GM21528 (cell line): Measurements from ENCODE around the gene TP53I3.
"Not testable (repeated sequence)": the region's sequence is repeated elsewhere in the genome, so short reads cannot be mapped to it uniquely, and the experiment has no call there.

Experiments used
- ATAC-seq: cut with Tn5 transposase; IDR thresholded peaks from one replicate; pipeline ENCODE4 v1.9.1; 2021; ENCODE audit warnings: mild to moderate bottlenecking, moderate library complexity; ENCODE audit not compliant: unreplicated experiment, low FRiP score

TP53I3 gene

DNA sequence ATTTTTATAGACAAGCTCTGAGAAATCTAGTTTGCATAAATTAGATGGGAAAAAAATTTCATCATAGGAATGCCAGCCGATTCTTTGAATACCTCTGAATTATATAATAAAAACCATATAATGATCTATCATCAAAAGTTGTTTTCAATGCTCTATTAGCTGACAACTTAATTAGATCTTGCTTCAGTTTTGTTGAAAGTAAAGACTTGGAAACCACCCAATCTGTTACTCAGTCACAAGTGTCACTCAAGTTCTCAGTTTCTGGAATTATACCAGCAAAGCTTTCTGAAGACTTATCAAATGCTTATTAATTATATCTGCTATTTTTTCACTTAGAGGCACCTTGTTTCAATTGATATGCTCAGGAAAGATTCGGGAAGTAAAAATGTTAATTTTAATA, 17.4 kb upstream of the TP53I3 start:
- ATAC-seq, result no peak

DNA sequence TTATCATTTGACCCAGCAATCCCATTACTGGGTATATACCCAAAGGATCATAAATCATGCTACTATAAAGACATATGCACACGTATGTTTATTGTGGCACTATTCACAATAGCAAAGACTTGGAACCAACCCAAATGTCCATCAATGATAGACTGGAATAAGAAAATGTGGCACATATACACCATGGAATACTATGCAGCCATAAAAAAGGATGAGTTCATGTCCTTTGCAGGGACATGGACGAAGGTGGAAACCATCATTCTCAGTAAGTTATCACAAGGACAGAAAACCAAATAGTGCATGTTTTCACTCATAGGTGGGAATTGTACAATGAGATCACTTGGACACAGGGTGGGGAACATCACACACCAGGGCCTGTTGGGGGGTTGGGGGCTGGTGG, 16.1 kb upstream of the TP53I3 start:
- ATAC-seq, result not testable (repeated sequence)

DNA sequence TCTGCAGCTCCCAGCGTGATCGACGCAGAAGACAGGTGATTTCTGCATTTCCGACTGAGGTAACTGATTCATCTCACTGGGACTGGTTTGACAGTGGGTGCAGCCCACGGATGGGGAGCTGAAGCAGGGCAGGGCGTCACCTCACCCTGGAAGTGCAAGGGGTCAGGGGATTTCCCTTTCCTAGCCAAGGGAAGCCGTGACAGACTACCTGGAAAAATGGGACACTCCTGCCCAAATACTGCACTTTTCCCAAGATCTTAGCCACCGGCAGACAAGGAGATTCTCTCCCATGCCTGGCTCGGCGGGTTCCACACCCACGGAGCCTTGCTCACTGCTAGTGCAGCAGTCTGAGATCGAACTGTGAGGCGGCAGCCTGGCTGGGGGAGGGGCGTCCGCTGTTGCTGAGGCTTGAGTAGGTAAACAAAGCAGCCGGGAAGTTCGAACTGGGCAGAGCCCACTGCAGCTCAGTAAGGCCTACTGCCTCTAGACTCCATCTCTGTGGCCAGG, 10.6 kb upstream of the TP53I3 start:
- ATAC-seq, result not testable (repeated sequence)

GRCh38 chr2:24093270-24093669, 8.6 kb upstream of the TP53I3 start:
- ATAC-seq, result not testable (repeated sequence)

- no peak for ATAC-seq
Observed at GRCh38 chr2:24088821-24089359, 4.3 kb upstream of the TP53I3 start.

GRCh38 chr2:24087032-24087431, 2.4 kb upstream of the TP53I3 start:
- ATAC-seq, result no peak

- ATAC-seq, result no peak
Observed at GRCh38 chr2:24086241-24086640, 1.6 kb upstream of the TP53I3 start.

DNA sequence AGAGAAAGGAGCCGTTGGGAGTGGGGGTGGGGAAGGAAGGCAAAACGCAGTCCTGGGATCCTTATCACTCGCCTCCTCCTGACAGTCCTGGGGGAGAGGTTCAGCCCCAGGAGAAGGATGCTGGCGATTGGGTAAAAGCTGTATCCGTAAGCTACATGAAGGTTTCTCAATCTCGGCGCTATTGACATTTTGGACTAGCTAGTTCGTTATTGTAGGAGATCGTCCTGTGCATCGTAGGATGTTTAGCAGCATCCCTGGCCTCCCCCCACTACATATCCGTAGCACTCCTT, 511 bp upstream of the TP53I3 start:
- no peak for ATAC-seq

- ATAC-seq, result peak; percentile 70
Observed at GRCh38 chr2:24083567-24084385, 858 bp downstream of the TP53I3 start.

DNA sequence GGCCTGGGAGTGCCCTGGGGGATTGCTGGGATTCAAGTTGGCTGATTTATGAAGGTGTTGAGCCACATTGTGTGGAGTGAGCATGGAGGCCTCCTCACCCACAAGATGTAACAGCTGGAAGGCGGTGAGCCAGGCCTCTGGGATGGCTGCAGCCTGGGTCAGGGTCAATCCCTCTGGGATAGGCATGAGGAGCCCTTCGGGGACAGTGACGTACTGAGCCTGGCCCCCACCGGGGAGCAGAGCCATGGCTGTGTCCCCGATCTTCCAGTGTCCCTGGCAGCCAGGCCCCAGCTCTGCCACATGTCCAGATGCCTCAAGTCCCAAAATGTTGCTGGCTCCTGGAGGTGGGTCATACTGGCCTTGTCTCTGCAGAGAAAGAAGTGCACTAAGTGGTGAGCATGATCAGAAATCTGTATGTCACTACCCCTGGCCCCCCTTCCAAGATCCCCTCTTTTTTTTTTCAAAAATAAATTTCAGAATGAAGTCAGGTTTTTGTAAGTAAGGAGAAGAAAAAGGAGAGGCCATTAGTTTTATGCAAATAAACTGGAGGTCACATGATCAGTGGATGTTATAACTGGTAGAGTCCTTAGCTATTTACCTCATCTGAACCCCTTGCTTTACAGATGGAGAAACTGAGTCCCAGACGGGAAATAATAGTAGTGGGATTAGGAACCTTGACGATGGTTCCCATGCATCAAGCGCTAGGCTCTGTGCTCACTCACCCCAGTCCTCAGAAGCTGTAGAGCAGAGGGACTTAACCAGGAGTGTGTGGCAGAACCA, 1.7 kb downstream of the TP53I3 start:
- no peak for ATAC-seq

- ATAC-seq, result no peak
Observed at GRCh38 chr2:24080701-24081100, 3.9 kb downstream of the TP53I3 start.

- no peak for ATAC-seq
Observed at GRCh38 chr2:24077879-24078278, 6.8 kb downstream of the TP53I3 start.

- ATAC-seq, result no peak
Observed at GRCh38 chr2:24077535-24077877, 7.1 kb downstream of the TP53I3 start.

GRCh38 chr2:24076849-24077534, 7.6 kb downstream of the TP53I3 start:
- peak; percentile 22 for ATAC-seq

DNA sequence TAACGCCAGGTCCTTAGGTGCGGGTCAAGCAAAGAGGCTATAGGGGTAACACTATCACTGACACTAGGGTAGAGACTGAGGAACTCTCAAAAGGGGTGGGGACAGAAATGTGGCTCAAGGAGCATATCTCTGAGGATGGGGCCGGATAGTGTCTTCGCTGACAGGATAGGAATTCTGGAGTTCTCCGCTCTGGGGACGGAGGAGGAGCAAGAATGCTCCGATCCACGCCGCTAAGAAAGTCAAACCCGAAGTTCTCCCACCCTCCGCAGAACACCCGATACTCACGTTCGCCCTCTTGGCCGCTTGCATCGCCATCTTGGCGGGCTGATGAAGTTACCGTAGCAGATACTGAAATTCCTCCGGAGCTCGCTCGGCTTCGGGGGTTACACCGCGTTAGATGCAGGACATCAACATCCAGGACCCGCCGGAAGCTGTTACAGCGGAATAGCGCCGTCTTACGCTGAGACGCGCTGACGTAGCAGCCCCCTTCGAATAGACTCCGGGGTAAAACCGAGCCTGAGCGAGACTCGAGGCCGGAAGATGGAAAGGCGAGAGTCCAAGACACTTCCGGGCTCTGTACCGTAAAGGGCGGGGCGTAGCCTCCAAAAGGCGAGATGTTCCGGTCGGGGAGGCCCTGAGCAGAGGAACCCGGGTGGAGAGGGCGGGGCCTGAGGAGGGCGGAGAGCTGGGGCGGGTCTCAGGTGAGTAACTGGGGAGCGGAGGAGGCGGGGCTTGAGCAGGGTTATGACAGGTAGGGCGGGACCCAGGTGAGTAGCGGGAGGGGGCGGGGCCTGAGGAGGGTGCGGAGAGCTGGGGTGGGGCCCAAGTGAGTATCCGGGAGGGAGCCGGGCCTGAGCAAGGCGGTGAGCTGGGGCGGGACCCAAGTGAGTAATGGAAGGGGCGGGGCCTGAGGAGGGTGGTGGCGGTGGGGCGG, 8.5 kb downstream of the TP53I3 start, which contains the start of gene SF3B6:
Gene SF3B6, minus strand, starts transcription at position 412 of the 934 bp plus-strand sequence. Its CDS starts 97 bp downstream, at position 315.
- peak; percentile 95 for ATAC-seq

DNA sequence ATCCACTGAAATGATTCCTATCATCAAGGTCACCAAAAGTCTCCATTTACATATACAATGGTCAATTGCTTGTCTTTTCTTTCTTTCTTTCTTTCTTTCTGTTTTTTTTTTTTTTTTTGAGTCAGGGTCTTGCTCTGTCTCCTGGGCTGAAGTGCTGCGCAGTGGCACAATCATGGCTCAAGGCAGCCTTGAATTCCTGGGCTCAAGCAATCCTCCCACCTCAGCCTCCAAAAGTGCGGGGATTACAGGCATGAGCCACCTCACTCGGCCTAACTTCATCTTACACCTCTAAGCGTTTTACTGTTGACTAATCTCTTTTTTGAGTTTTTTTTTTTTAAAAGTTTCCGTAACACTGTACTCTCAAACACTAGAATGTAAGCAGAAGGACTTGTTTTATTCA, 9.4 kb downstream of the TP53I3 start:
- no peak for ATAC-seq

GRCh38 chr2:24073816-24074215, 10.8 kb downstream of the TP53I3 start:
- no peak for ATAC-seq

- ATAC-seq, result no peak
Observed at GRCh38 chr2:24072259-24072658, 12.4 kb downstream of the TP53I3 start.

DNA sequence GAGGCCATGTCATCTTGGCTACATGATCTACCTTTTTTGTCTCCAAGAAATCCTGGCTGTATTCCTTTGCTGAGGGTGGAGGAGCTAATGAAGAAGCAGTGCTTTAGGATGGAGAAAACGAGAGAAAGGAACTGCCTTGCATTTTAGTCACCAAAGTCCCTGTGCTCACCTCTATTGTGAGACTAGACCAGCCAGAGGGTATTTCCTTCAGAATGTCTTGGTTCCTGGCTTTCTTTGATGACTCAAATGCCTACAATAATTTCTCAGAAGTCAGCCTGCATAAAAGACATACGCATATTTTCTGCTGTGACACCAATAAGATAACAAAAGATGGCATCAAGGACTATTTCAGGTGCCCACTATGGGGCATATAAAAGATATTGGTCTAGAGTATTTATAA, 19.3 kb downstream of the TP53I3 start:
- no peak for ATAC-seq
